ENCODE results near the gene WLS. TPM values are rescaled to one million over a fixed set of nuclear protein-coding genes. Genes with fewer than 3 reads are reported as not detected.

The WLS gene
- polyA plus RNA-seq, 1 donor from 2014 or later: 8.8 TPM

- H2AFZ ChIP-seq (ENCODE audit: low read depth, low read length): no peak overlapping the region
- no peak for TF ChIP-seq POLR2AphosphoS5 (IDR thresholded peaks at IDR 0.05)
- TF ChIP-seq SMC3 (conservative IDR thresholded peaks at IDR 0.05; ENCODE audit: poor library complexity): no peak
- TF ChIP-seq CTCF (IDR thresholded peaks at IDR 0.05; ENCODE audit: poor library complexity, severe bottlenecking): no peak
- no peak for TF ChIP-seq EP300 (conservative IDR thresholded peaks at IDR 0.05; ENCODE audit: poor library complexity, severe bottlenecking)
- no peak for TF ChIP-seq REST (IDR thresholded peaks at IDR 0.05; ENCODE audit: borderline replicate concordance)
- TF ChIP-seq EZH2 (IDR thresholded peaks at IDR 0.05; ENCODE audit: borderline replicate concordance, insufficient read depth, low read length, poor library complexity, severe bottlenecking): no peak
- no peak for TF ChIP-seq TAF1 (IDR thresholded peaks at IDR 0.05; ENCODE audit: low read depth)
- TF ChIP-seq RAD21 (conservative IDR thresholded peaks at IDR 0.05): no peak
- H3K36me3 ChIP-seq (ENCODE audit: insufficient read depth, low read length): no peaks in the 10 kb centered on the region
- H3K27me3 ChIP-seq (ENCODE audit: insufficient read depth, low read depth, low read length): no peaks in the 10 kb centered on the region
- no peaks in the 10 kb centered on the region for H3K79me2 ChIP-seq (replicated peaks; ENCODE audit: insufficient read depth, low read length)
- no peak overlapping the region for H3K4me3 ChIP-seq (ENCODE audit: low read length)
- no peak overlapping the region for H3K27ac ChIP-seq (ENCODE audit: low read length)
- H3K9me2 ChIP-seq (ENCODE audit: insufficient read depth, low read length): no peaks in the 10 kb centered on the region
- H3K9ac ChIP-seq (ENCODE audit: low read length): no peak overlapping the region
- no peaks in the 10 kb centered on the region for H3F3A ChIP-seq (ENCODE audit: insufficient read depth, low read length, poor library complexity, severe bottlenecking)
- H4K20me1 ChIP-seq (ENCODE audit: insufficient read depth): no peaks in the 10 kb centered on the region
- no peaks in the 10 kb centered on the region for H3K9me3 ChIP-seq (ENCODE audit: low read length)
- no peak overlapping the region for H3K4me2 ChIP-seq (ENCODE audit: low read length)
Measured at GRCh38 chr1:68157416-68157815, 74.9 kb downstream of the WLS start.

- Histone ChIP-seq H3K9me2 (ENCODE audit: insufficient read depth, low read length) (no peaks in the 10 kb centered on the region), H3F3A (ENCODE audit: insufficient read depth, low read length, poor library complexity, severe bottlenecking) (no peaks in the 10 kb centered on the region), H3K27ac (ENCODE audit: low read length) (no peak overlapping the region), H4K20me1 (ENCODE audit: insufficient read depth) (no peaks in the 10 kb centered on the region), H3K27me3 (ENCODE audit: insufficient read depth, low read depth, low read length) (no peaks in the 10 kb centered on the region), H3K9ac (ENCODE audit: low read length) (no peak overlapping the region), H3K79me2 (replicated peaks; ENCODE audit: insufficient read depth, low read length) (no peaks in the 10 kb centered on the region), H3K4me2 (ENCODE audit: low read length) (no peak overlapping the region), H3K4me3 (ENCODE audit: low read length) (no peak overlapping the region), H3K9me3 (ENCODE audit: low read length) (no peaks in the 10 kb centered on the region), H3K36me3 (ENCODE audit: insufficient read depth, low read length) (no peaks in the 10 kb centered on the region), H2AFZ (ENCODE audit: low read depth, low read length) (no peak overlapping the region)
- no peak for TF ChIP-seq EZH2 (IDR thresholded peaks at IDR 0.05; ENCODE audit: borderline replicate concordance, insufficient read depth, low read length, poor library complexity, severe bottlenecking)
- no peak for TF ChIP-seq POLR2AphosphoS5 (IDR thresholded peaks at IDR 0.05)
- TF ChIP-seq SMC3 (conservative IDR thresholded peaks at IDR 0.05; ENCODE audit: poor library complexity): no peak
- TF ChIP-seq REST (IDR thresholded peaks at IDR 0.05; ENCODE audit: borderline replicate concordance): no peak
- TF ChIP-seq CTCF (IDR thresholded peaks at IDR 0.05; ENCODE audit: poor library complexity, severe bottlenecking): no peak
- TF ChIP-seq TAF1 (IDR thresholded peaks at IDR 0.05; ENCODE audit: low read depth): no peak
Measured at GRCh38 chr1:68151690-68152089, 80.6 kb downstream of the WLS start.

Measured in neural cell (in vitro differentiated cells).